Glutamatergic neuron (in vitro differentiated cells): ENCODE measurements around the gene MTRFR. TPM values are rescaled to one million over a fixed set of nuclear protein-coding genes. Genes with fewer than 3 reads are reported as not detected.

Experiments
- DNase-seq: peaks from one replicate; pipeline ENCODE4 v3.0.0; 2022
- H3K27ac Mint-ChIP-seq: one replicate; pipeline ENCODE4 v1.8.0; 2020; ENCODE audit warnings: mild to moderate bottlenecking, mixed read lengths, inconsistent platforms; ENCODE audit not compliant: unreplicated experiment
- H3K27me3 Mint-ChIP-seq: one replicate; pipeline ENCODE4 v1.8.0; 2020; ENCODE audit warnings: mild to moderate bottlenecking, moderate library complexity, mixed read lengths, inconsistent platforms; ENCODE audit not compliant: unreplicated experiment
- H3K36me3 Mint-ChIP-seq: one replicate; pipeline ENCODE4 v1.8.0; 2020; ENCODE audit warnings: mild to moderate bottlenecking, mixed read lengths, inconsistent platforms; ENCODE audit not compliant: unreplicated experiment
- H3K4me1 Mint-ChIP-seq: one replicate; pipeline ENCODE4 v1.8.0; 2020; ENCODE audit warnings: mild to moderate bottlenecking, low read depth, mixed read lengths, inconsistent platforms; ENCODE audit not compliant: unreplicated experiment
- H3K4me3 Mint-ChIP-seq: one replicate; pipeline ENCODE4 v1.8.0; 2020; ENCODE audit warnings: mild to moderate bottlenecking, mixed read lengths, inconsistent platforms; ENCODE audit not compliant: unreplicated experiment
- H3K9me3 Mint-ChIP-seq: one replicate; pipeline ENCODE4 v1.8.0; 2020; ENCODE audit warnings: mild to moderate bottlenecking, moderate library complexity, mixed read lengths, inconsistent platforms; ENCODE audit not compliant: unreplicated experiment
- total RNA-seq: library from RNA; stranded (reverse); fragmentation: NEBNext Ultra II Directional; extraction: Animal tissue kit (Norgen Biotek cat#: 25700); gene quantifications from one replicate; pipeline ENCODE4 v1.2.1, GENCODE V29; 2021; ENCODE audit not compliant: unreplicated experiment
- TF ChIP-seq, protein P1 (sequence below): fragments of 200-600 bp; sonication (generic); IDR thresholded peaks from one replicate; pipeline ENCODE4 v1.5.0; 2021; ENCODE audit not compliant: partially characterized antibody, unreplicated experiment

The MTRFR gene
- total RNA-seq, 1 donor from 2014 or later, result 11.1 TPM

DNA sequence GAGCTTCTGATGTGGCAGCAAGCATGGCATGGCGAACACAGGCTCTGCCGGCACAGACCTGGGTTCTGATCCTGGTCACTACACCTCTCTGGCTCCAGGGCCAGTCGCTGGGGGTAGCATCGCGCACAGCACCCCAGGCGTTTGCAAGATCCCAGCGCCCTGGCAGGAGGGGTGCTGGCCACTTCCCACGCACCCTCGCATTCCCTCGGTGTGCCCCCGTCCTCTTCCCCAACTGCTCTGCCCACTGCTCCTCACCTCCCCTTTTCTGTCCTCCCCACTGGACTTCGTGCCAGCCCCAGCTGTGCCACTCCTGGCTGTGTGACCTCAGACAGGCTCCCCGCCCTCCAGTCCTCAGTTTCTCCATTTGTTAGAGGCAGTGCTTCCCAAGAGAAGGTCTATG is 35.6 kb downstream of the MTRFR start:
- Mint-ChIP-seq H3K27ac (peak overlapping the region; percentile 97), H3K27me3 (peaks cover 24% of the 10 kb centered on the region), H3K4me3 (peak overlapping the region; percentile 95), H3K9me3 (peaks cover 23% of the 10 kb centered on the region), H3K36me3 (no peaks in the 10 kb centered on the region), H3K4me1 (peaks cover 27% of the 10 kb centered on the region)
- TF ChIP-seq, protein P1, sequence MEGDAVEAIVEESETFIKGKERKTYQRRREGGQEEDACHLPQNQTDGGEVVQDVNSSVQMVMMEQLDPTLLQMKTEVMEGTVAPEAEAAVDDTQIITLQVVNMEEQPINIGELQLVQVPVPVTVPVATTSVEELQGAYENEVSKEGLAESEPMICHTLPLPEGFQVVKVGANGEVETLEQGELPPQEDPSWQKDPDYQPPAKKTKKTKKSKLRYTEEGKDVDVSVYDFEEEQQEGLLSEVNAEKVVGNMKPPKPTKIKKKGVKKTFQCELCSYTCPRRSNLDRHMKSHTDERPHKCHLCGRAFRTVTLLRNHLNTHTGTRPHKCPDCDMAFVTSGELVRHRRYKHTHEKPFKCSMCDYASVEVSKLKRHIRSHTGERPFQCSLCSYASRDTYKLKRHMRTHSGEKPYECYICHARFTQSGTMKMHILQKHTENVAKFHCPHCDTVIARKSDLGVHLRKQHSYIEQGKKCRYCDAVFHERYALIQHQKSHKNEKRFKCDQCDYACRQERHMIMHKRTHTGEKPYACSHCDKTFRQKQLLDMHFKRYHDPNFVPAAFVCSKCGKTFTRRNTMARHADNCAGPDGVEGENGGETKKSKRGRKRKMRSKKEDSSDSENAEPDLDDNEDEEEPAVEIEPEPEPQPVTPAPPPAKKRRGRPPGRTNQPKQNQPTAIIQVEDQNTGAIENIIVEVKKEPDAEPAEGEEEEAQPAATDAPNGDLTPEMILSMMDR, result no peak
- no peak for DNase-seq

DNA sequence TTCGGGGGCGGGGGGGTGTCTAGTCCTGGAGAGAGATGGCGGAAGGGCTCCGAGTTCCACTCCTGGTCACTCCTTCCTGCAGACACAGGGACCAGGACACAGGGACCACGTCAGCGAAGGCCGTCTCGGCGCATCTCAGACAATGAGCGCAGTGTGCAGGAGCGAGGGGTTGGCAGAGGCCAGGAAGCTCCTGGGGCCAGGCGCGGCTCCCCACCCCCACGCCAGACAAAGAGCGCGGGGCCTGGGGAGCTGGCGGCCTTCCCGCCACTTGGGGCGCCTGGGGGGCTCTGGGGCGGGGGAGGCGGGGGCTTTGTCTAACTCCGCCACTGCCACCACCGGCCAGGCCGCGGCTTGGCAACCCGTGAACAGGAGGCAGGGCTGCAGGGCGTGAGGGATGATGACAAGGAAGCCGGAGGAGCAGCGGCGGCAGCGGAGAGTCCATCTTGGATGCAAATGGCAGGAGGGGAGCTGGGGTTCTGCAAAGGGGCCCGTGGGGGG is 36.2 kb downstream of the MTRFR start:
- H3K36me3 Mint-ChIP-seq, result no peaks in the 10 kb centered on the region
- peak; percentile 91 for DNase-seq
- peak overlapping the region; percentile 95 for H3K4me3 Mint-ChIP-seq
- H3K9me3 Mint-ChIP-seq, result peaks cover 23% of the 10 kb centered on the region
- peak overlapping the region; percentile 99 for H3K27ac Mint-ChIP-seq
- H3K4me1 Mint-ChIP-seq, result peaks cover 26% of the 10 kb centered on the region
- H3K27me3 Mint-ChIP-seq, result peaks cover 23% of the 10 kb centered on the region
- TF ChIP-seq, protein P1, result peak; percentile 49

DNA sequence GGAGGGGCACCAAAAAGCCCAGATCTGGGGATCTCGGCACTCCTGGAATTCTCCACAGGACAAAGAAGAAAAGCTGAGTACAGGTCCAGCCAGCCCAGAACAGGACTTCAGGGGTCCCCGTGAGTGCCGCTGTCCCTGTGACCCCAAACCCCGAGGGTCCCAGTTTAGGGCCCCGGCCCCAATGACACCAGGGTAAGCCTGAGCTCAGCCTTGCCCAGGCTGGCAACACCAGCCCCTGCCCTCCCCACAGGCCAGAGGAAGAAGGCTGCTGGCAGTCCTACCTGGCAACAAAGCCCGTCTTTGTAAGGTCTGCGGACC is 36.6 kb downstream of the MTRFR start:
- peak overlapping the region; percentile 99 for H3K27ac Mint-ChIP-seq
- TF ChIP-seq, protein P1, result peak; percentile 36
- peaks cover 23% of the 10 kb centered on the region for H3K9me3 Mint-ChIP-seq
- H3K4me3 Mint-ChIP-seq, result peak overlapping the region; percentile 95
- peaks cover 24% of the 10 kb centered on the region for H3K4me1 Mint-ChIP-seq
- peaks cover 21% of the 10 kb centered on the region for H3K27me3 Mint-ChIP-seq
- no peak for DNase-seq
- H3K36me3 Mint-ChIP-seq, result no peaks in the 10 kb centered on the region

DNA sequence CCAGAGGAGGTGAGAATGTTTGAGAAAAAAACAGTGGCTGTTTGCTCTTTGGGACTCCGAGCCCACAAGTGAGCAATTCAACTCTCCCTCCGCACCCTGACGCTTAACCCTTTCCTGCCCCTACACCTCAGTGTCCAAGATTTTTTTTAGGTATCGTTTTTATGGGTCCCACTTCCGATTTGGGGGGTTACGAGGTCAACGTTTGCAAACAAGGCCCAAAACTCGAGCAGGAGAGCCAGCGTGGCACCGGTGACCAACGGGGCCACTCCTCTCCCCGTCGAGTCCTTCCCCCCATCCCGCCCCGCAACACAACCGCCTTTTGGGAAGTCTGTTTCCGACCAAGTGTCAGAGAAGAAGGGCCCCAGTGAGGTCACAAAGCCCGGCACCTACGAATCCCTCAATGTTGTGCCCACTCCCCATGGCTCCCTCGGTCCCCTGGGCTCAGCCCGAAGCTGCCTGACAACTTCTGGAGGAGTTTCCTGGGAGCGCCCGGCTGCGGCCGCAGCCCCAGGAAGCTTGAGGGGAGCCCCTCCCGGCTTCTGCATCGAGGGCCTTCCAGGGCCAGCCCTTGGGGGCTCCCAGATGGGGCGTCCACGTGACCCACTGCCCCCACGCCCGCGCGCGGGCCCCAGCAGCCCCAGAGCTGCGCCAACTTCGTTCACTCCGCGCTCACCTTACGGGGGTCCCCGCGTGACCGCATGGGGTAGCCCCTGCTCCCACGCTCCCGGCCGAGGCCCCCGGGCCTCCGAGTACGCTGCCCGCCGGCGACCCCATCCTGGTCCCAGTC is 37.2 kb downstream of the MTRFR start:
- Mint-ChIP-seq H3K4me3 (peak overlapping the region; percentile 95), H3K36me3 (no peaks in the 10 kb centered on the region), H3K4me1 (peaks cover 24% of the 10 kb centered on the region), H3K27me3 (peaks cover 21% of the 10 kb centered on the region), H3K27ac (peak overlapping the region; percentile 99), H3K9me3 (peaks cover 23% of the 10 kb centered on the region)
- peak; percentile 37 for DNase-seq
- TF ChIP-seq, protein P1, result no peak

DNA sequence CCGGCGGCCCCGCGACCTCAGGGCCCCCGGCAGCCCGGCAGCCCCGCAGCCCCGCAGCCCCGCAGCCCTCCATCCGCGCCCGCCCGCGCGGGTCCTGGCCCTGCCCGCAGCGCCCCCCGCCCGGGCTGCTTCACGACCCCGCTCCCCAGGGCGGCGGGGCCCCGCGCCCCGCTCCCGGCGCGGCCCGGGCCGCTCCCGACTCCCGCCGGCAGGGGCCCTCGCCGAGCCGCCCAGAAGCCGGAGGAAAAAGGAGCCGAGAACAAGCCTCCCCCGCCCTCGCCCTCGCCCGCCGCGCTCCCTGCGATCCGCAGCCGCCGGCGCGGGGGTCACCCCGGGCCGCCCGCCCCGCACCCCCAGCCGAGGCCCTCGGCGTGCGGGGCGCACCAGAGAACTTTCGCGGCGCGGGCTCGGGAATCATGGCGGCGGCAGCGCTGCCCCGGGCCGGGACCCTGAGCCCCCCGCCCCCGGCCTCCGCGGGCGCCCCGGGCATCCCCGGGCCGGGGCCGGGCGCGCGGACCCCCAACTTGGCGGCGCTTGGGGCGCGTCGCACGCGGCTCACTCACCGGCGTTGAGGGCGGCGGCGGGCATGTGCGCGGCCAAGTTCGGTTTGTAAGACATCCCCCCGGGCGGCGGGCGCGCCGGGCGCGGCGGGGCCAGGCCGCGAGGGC is 37.9 kb downstream of the MTRFR start:
- H3K9me3 Mint-ChIP-seq, result peaks cover 23% of the 10 kb centered on the region
- H3K36me3 Mint-ChIP-seq, result no peaks in the 10 kb centered on the region
- H3K4me1 Mint-ChIP-seq, result peaks cover 24% of the 10 kb centered on the region
- peaks cover 18% of the 10 kb centered on the region for H3K27me3 Mint-ChIP-seq
- DNase-seq, result peak; percentile 86
- H3K27ac Mint-ChIP-seq, result no peak overlapping the region
- H3K4me3 Mint-ChIP-seq, result no peak overlapping the region
- TF ChIP-seq, protein P1, result no peak
